Lung (tissue), 12 donors: Measurements from ENCODE around the gene TGFBI. TPM values are rescaled to one million over a fixed set of nuclear protein-coding genes. Genes with fewer than 3 reads are reported as not detected.

Experiments used
- ATAC-seq: fragments of 200-7000 bp; cut with Tn5 transposase; one replicate; pipeline ENCODE4 v1.9.1; 2020; ENCODE audit warnings: moderate number of reproducible peaks; ENCODE audit not compliant: insufficient read depth, low FRiP score
- DNase-seq, 3 donors: peaks; one replicate each; pipeline ENCODE4 v3.0.0-alpha.2; 2013 to 2017
- H3K27ac ChIP-seq, 2 donors: one replicate each; pipeline ENCODE4 v1.5.1; 2013; ENCODE audit warnings: mild to moderate bottlenecking in 2 of 2, moderate library complexity in 2 of 2, control low read depth in 1 of 2, inconsistent platforms in 1 of 2, low read depth in 1 of 2, low read length in 1 of 2
- H3K27me3 ChIP-seq, 3 donors: one replicate each; pipeline ENCODE4 v1.5.1; 2013; ENCODE audit warnings: low read length in 2 of 3; ENCODE audit not compliant: control insufficient read depth in 3 of 3, insufficient read depth in 3 of 3
- H3K36me3 ChIP-seq, 4 donors: one replicate each; pipeline ENCODE4 v1.5.1; 2013; ENCODE audit warnings: low read length in 4 of 4, mild to moderate bottlenecking in 1 of 4, moderate library complexity in 1 of 4; ENCODE audit not compliant: control insufficient read depth in 4 of 4, insufficient read depth in 4 of 4
- H3K4me1 ChIP-seq, 5 donors: one replicate each; pipeline ENCODE4 v1.5.1; 2013; ENCODE audit warnings: low read length in 5 of 5, mild to moderate bottlenecking in 2 of 5, moderate library complexity in 1 of 5; ENCODE audit not compliant: control insufficient read depth in 5 of 5, insufficient read depth in 5 of 5
- H3K4me3 ChIP-seq: one replicate; pipeline ENCODE4 v1.5.1; 2013; ENCODE audit warnings: mild to moderate bottlenecking, control low read depth, moderate library complexity
- H3K9ac ChIP-seq, 2 donors: one replicate each; pipeline ENCODE4 v1.5.1; 2013; ENCODE audit warnings: low read length in 2 of 2, control low read depth in 1 of 2; ENCODE audit not compliant: insufficient read depth in 1 of 2
- H3K9me3 ChIP-seq, 4 donors: one replicate each; pipeline ENCODE4 v1.5.1; 2013; ENCODE audit warnings: low read length in 3 of 4, mild to moderate bottlenecking in 1 of 4, moderate library complexity in 1 of 4; ENCODE audit not compliant: control insufficient read depth in 4 of 4, insufficient read depth in 3 of 4
- WGBS, 2 donors: extraction: QIAGEN DNeasy Blood & Tissue Kit; methylation state at CpG; one replicate each; pipeline ENCODE4 v1.1.7; 2013; 5-methylcytosine and 5-hydroxymethylcytosine counted together
- polyA plus RNA-seq, 2 donors: library from polyadenylated mRNA; stranded (reverse); fragments of 200-250 nt; gene quantifications; one replicate each; pipeline ENCODE4 v1.2.1, GENCODE V29; 2013
- total RNA-seq, 2 donors: library from RNA; depleted of rRNA in 1 of 2; stranded (reverse); fragments of >200 nt in 1 of 2; gene quantifications; one replicate each; pipeline ENCODE4 v1.2.1, GENCODE V29; 2014 to 2021
- TF ChIP-seq, protein P1 (sequence below): IDR thresholded peaks from 2 replicates; pipeline ENCODE4 v1.5.1; 2012; ENCODE audit warnings: mild to moderate bottlenecking; ENCODE audit errors: control extremely low read depth, extremely low read depth
- donor health status: control.
- donor health status: control.
- donor health status: Bipolar disorder and iron deficiency.
- donor health status: healthy.
- donor health status: DM: yes; HTN: yes; CAD: no.

The TGFBI gene
- total and polyA plus RNA-seq, 4 donors, result 96.4 to 146 (median 111) TPM

DNA sequence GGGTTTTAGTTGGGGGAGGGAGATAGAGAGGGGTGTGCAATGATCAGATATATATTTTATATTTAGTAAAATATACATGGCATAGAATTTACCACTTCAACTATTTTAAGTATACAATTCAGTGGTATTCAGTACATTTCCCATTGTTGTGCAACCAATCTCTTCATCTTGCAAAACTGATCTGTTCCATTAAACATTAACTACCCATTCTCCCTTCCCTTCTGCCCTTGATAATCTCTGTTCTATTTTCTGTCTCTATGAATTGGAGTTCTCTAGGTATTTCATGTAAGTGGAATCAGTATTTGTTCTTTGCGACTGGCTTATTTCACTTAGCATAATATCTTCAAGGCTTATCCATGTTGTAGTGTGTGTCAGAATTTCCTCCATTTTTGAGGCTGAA, 38.6 kb downstream of the TGFBI start:
- no peaks in the 10 kb centered on the region for H3K27me3 ChIP-seq
- H3K4me3 ChIP-seq, result no peak overlapping the region
- ATAC-seq (no peak), DNase-seq (no peak)
- TF ChIP-seq, protein P1, sequence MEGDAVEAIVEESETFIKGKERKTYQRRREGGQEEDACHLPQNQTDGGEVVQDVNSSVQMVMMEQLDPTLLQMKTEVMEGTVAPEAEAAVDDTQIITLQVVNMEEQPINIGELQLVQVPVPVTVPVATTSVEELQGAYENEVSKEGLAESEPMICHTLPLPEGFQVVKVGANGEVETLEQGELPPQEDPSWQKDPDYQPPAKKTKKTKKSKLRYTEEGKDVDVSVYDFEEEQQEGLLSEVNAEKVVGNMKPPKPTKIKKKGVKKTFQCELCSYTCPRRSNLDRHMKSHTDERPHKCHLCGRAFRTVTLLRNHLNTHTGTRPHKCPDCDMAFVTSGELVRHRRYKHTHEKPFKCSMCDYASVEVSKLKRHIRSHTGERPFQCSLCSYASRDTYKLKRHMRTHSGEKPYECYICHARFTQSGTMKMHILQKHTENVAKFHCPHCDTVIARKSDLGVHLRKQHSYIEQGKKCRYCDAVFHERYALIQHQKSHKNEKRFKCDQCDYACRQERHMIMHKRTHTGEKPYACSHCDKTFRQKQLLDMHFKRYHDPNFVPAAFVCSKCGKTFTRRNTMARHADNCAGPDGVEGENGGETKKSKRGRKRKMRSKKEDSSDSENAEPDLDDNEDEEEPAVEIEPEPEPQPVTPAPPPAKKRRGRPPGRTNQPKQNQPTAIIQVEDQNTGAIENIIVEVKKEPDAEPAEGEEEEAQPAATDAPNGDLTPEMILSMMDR, result no peak
- WGBS, 2 donors, result 73 to 85% methylated on average over 1 of the region's 1 CpG
- H3K9ac ChIP-seq, result no peak overlapping the region
- H3K36me3 ChIP-seq, result peaks cover 0 to 3% (median 1%) of the 10 kb centered on the region in 4 donors
- H3K27ac ChIP-seq, result no peak overlapping the region
- peaks cover 6 to 30% (median 9%) of the 10 kb centered on the region in 5 donors for H3K4me1 ChIP-seq
- no peaks in the 10 kb centered on the region for H3K9me3 ChIP-seq

DNA sequence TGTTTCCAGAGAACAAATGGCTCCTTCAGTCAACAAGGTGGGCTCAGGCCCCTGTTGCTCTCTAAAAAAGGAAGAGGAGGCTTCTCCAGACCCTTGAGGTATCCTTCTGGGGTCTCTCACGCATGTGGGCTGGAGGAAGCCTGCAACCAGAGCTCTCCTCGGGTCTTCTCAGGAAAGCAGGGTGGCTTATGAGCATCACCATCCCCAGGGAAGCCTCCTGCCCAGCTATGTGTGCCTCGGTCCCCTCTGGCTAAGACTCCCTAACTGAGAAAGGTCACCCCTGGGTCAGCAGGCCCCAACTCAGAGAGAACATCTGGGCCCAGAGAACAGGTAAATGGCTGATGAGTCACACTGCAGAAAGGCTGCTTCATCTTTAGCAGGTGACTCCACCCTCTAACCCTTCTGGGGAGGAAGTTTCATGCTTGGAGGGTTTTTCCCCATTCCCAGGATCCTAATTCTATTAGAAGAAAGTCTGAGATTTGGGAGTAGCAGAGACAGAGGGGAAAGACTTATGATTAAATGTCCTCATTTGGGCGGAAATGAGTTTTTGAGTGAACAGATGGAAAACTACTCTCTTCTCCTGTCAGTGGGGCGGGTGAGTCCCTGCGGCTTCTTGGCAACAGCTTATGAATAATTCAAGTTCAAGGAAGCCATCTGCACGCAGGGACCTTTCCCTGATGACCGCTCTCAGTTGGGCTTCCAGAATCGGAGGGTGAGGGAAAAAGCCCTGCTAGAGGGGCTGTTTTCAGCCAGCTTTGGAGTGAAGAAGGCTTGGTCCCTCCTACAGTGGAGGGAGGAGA, 41.9 kb downstream of the TGFBI start:
- no peak overlapping the region for H3K4me3 ChIP-seq
- H3K9ac ChIP-seq, result peak overlapping the region in 1 of 2 donors; percentile 11
- 77 to 85% methylated on average over 9 of the region's 9 CpGs for WGBS, 2 donors
- peak; percentile 83 to 96 (median 91) for DNase-seq
- H3K27ac ChIP-seq, result no peak overlapping the region
- no peaks in the 10 kb centered on the region for H3K9me3 ChIP-seq
- TF ChIP-seq, protein P1, result no peak
- H3K4me1 ChIP-seq, result peaks cover 6 to 39% (median 9%) of the 10 kb centered on the region in 5 donors
- ATAC-seq, result no peak
- H3K36me3 ChIP-seq, result no peaks in the 10 kb centered on the region
- no peaks in the 10 kb centered on the region for H3K27me3 ChIP-seq

DNA sequence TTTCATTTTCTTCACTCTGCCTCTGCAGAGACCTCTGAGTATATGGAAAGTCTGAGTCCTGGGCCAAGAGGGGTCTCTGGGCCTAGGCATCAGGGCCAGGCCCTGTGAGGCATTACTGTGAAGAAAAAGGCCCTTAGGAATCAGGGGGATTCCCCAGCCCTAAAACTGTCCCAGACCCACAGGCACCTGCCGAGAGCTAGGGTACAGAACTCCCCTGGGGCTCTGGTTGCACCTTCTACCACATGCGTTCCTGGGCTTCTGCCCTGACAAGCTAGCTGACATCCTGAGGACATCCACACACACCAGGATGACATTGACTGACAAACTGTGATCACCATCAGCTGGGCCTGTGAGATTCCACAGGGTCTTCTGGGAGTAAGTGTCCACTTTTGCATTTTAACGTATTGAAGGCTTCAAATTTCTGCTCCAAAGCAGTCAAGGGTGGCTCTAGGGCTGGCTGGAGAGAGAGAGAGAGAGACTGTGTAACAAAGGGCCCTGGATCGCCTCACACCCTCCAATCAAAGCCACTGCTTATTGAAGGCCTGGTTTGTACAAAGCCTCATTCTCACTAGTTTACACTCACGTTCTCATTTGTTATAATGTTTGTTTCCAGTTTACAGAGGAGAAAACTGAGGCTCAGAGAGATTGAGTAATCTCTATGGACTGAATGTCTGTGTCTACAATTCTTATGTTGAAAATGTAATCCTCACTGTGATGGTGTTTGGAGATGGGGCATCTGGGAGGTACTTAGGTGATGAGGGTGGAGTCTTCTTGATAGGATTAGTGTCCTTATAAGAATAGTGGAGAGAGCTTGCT, 45.1 kb downstream of the TGFBI start:
- Histone ChIP-seq H3K4me3 (no peak overlapping the region), H3K27ac (no peak overlapping the region), H3K27me3 (no peaks in the 10 kb centered on the region), H3K4me1 (peaks cover 0 to 33% (median 7%) of the 10 kb centered on the region in 5 donors), H3K9me3 (no peaks in the 10 kb centered on the region), H3K9ac (no peak overlapping the region), H3K36me3 (no peaks in the 10 kb centered on the region)
- TF ChIP-seq, protein P1, result no peak
- WGBS, 2 donors, result 91 to 92% methylated on average over 5 of the region's 5 CpGs
- DNase-seq (no peak), ATAC-seq (no peak)
